DMS153 (cell line): ENCODE measurements around the gene MAP1LC3B.
"Not testable (repeated sequence)": the region's sequence is repeated elsewhere in the genome, so short reads cannot be mapped to it uniquely, and the experiment has no call there.

Experiments
- DNase-seq: peaks from one replicate; lab custom pipeline; 2025; lab: John Stamatoyannopoulos, UW

The MAP1LC3B gene

DNA sequence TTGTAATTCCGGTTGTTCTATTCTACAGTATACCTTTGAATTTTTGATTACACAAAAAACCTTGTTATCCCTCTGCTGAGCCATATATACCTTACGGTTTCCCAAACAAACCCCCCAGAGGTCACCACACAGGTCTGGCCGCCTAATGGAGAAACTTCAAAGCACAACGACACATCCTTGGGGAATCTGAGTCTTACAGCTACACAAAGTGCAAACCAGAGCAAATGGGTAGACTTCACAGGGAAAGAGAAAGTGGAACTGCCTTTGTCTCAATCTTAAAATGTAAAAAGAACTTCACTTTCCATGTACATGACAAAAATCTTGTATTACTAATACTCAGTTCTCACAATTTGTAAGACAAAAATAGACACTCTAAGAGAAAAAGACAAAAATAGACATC lies 11.3 kb upstream of the MAP1LC3B start:
- no peak for DNase-seq

DNA sequence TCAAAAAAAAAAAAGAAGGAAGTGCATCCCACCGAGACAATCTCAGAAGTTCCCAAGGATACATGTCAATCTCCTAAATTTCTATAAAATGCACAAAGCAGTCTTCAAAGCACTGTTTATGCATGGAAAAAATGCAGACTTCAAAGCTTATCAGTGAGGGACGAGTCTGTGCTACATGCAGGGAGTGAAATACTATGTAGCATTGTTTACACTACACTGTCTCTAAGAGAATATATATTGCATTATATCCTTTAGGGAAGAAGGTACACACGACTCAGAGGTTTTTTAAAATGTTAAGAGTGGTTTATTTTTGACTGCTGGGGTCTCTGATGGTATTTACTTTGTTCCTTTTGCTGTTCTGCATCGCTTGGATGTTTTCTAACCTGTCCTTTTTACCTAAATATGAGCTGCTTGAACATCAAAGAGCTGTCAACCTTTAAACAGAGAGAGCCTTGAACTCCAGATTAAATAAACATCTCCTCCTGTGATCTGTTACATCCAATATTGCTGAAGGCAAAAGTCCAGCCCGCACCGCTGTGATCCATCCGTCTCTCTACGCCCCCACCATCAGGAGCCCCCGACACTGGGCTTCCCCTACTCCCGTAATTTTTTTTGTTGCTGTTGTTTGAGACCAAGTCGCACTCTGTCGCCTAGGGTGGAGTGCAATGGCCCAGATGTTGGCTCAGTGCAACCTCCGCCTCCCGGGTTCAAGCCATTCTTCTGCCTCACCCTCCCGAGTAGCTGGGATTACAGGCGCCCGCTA lies 9.9 kb upstream of the MAP1LC3B start:
- DNase-seq, result no peak

GRCh38 chr16:87383505-87384161 lies 8.5 kb upstream of the MAP1LC3B start, which contains the start of gene FBXO31:
TSS of gene FBXO31 (minus strand) at chr16:87383776. CDS start at chr16:87383744, 32 bp downstream.
- peak; percentile 85 for DNase-seq

DNA sequence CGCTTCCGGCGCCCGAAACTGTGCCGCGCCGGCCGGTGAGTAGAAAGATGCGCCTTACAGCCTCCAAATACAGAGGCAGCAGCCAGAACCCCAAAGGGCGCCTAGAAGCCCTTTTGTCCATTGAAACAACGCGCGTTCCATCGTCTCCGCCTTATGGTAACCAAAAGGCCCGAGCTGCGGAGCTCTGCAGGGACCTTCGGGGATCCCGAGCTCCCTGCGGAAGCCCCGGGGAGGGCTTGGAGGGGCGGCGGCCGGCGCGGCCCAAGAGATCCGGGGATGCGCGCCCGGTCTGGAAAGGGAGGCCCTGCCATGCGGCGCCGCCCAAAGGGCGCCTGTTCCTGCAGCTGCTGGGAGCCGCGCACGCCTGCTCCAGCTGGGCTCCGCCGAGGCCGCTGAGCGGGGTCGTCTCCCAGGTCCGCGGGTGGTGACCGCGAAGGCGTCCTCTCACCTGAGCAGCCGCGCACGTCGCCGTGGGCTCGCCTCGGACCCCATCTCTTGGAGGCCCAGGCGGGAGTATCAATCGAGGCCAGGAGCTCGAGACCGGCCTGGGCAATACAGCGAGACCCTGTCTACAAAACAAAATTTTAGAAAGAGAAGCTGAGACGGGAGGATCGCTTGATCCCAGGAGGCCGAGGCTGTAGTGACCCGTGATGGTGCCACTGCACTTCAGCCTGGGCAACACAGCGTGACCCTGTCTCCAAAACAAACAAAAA lies 7.8 kb upstream of the MAP1LC3B start:
- DNase-seq, result peak; percentile 85

DNA sequence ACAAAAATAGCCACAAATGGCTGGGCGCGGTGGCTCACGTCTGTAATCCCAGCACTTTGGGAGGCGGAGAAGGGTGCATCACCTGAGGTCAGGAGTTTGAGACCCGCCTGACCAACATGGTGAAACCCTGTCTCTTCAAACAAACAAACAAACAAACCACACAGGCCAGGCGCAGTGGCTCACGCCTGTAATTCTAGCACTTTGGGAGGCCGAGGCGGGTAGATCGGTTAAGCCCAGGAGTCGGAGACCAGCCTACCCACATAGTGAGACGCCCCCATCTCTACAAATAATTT lies 7.3 kb upstream of the MAP1LC3B start:
- DNase-seq, result not testable (repeated sequence)

DNA sequence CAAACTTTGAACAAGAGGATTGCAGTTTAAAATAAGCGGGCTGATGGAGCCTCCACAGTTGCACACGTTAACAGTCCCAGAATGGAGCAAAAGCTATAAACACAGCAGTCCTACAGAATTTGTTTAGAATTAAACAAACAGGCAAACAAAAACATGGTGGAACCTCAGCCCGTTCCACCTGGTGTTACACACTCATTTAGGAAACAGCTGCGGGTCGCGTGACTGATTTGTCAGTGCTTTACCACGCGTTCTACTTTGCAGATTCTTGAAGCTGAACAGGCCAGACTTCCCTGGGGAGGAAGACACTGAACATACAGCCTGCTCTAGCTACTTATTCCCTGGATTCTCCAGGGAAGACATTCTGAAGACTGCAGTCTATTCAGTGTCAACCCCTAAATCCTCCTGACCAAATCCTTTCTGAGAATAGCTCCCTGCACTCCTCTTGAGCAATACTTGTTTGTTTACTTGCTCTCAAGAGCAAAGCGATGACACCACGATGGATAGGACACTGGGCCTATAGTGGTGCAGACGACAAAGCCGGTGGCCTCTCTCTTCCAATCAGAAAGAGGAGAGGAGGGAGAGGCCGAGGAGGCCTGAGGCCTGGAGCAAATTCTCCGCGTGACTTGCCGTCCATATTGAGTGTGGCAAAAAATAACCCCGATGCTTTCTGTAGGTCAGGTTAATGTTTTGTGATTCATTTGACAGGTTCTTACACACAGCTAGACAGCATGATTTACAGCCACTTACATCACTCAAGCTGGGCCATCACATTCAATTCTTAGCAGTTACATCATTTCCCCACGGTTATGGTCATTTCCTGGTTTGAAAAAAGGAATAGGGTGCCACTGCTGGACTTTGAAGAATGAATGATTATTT lies 4.0 kb upstream of the MAP1LC3B start:
- peak; percentile 100 for DNase-seq

DNA sequence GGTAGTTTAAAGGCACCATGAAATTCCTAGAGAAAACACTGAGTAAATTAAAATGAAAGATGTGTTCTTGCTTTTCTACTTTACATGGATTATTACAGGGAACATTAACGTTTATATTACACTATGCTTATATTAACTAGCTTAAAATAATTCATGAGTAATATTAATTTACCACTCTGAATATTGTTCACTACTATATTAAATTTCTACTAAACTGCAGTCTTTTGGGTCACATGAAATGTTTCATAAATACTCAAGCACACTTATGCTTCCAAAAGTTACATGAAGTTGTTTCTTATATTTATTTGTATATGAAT lies 3.4 kb upstream of the MAP1LC3B start:
- DNase-seq, result no peak

DNA sequence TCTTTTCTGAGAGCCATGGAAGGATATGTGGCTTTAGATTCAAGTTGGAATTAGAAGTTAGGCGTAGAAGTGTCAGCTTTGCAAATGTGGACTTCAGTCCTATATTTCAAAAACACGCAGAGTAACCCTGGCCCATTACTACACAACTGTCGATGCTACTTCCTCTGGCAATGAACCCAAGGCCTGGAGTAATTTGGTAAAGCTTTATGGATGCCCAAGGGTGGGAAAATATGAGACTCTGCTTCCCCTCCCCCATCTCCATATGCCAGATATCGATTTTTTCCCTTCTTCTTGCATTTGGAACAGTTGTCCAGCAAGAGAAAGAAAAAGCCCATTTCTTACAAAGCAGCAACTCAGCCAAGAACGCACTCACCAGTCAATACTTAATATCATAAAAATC lies 2.9 kb upstream of the MAP1LC3B start:
- no peak for DNase-seq

DNA sequence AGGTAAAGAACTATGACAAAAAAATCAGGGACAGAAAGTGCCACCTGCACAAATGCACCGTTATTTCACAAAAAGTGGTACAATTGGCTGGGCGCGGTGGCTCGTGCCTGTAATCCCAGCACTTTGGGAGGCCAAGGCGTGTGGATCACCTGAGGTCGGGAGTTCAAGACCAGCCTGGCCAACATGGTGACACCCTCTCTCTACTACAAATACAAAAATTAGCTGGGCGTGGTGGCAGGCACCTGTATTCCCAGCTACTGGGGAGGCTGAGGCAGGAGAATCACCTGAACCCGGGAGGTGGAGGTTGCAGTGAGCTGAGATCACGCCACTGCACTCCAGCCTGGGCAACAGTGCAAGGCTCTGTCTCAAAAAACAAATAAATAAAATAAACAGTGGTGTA lies 2.2 kb upstream of the MAP1LC3B start:
- not testable (repeated sequence) for DNase-seq

GRCh38 chr16:87390641-87391323 lies 1.4 kb upstream of the MAP1LC3B start:
- no peak for DNase-seq

- DNase-seq, result no peak
Measured at GRCh38 chr16:87391324-87391949, 699 bp upstream of the MAP1LC3B start.

DNA sequence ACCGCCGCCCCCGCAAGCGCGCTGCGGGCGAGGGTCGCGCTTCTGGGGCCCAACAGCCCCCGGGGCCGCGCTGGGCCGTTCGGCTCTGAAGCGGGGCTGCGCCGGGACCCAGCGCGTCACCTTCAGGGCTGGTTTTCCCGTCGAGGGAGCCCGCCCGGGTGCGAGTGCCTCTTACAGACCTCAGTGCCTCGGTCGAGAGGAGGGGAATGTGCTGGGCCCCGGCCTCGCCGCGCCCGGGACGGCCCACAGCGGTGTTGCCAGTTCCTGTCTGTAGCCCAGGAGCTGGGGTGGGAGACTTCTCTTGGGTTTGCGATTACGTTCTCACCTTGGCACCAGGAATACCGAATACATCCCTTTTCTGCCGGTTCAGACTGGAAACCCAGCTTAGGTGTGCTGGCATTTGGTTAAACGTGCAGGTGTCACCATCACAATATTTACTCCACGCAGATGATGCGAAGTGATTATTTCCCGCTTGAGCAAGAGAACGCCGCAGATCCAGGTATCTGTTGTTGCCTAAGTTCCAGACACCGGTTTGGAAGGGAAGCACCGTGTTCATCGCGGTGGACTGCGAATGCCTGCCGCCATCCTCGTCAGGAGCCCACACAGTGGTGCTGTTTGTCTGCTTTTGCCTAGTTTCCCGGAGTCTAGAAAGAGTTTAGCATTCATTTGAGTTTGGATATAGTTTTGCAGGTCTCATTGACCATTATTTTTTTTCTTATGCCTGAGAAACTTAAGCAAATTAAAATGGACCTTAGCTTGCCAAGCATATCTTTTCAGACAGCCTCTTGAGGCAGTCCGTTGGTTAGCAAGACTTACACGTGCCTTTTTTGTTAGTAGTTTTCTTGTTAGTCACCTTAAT lies 914 bp downstream of the MAP1LC3B start:
- DNase-seq, result no peak

DNA sequence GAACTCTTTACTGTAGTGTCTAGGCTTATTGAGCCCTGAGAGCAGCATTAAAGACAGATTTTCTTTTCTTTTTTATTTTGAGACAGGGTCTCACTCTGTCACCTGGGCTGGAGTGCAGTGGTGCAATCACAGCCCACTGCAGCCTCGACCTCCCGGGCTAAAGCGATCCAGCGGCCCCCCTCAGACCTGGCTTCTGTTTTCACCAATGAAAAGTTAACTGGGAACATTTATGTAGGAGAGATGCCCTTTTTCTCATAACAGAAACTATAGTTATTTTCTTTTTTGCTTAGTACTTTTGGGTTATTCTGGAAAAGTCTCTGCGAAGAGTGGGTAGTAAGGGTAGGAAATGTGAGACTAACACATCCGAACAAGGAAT lies 1.5 kb downstream of the MAP1LC3B start:
- no peak for DNase-seq

- DNase-seq, result no peak
Measured at GRCh38 chr16:87395181-87395842, 3.2 kb downstream of the MAP1LC3B start.

DNA sequence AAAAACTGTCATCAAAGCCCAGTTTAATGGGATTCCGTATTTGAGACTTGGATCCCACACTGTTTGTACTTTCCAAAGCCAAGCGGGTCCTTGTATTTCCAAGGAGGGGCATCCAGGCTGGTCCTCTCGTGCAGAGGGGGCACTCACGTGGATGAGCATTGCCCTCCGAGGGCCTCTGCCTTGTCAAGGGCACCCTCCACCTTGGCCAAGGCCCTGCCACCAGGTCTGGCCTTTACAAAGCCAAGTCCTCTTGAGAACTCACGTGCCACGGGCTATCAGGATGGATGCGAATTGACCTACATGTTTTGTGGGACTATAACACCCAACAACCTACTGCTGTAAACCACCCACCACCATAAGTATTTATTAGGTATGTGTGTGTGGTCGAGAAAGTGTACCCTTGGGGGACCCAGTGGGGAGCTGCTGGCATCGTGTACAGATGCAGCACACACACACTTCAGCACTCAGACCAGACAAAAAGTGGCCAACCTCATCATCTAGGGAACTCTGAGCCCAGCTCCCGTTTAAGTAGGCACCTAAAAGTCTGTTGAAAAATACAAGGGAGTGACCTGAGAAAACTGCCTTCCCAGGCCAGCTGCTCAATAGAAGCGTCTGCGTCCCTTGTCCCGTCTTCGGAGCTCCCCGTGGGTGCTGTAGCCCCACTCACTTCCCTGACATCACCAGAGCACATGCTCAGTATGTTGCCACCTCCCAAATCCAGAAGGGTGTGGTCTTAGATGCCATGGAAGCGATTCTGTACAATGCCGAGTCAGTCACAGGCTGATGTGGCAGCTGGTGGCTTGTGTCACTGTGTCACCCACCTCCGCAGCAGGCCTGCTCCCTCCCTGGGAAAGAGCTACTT lies 12.9 kb downstream of the MAP1LC3B start:
- no peak for DNase-seq

- DNase-seq, result no peak
Measured at GRCh38 chr16:87406495-87407088, 14.5 kb downstream of the MAP1LC3B start.

DNA sequence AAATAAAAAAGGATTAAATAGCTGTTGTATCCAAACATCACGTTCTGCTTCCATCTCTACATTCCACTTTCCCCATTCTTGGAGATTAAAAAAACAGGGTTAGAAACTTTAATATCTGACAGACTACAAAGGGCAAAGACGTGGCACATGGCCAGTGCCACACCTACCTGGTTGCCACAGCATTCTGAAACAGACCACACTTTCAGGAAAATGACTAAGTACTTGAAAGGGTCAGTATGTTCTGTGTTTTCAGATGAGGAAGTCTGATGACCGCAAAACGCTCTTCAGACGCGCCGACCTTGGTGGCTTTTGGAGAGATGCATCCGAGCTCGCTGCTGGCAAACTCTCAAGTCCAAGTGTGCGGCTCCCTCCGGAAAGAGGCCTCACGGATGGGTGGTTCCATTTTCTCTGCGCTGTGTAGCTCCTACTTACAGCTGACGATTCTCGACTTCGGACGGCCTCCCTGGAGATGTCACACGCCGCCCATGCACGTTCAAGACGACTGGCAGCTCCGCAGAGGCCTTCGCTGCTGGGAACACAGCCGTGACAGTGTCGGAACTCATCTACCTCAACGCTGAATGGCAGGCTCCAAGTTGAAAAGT lies 15.5 kb downstream of the MAP1LC3B start:
- no peak for DNase-seq

GRCh38 chr16:87409153-87409552 lies 17.0 kb downstream of the MAP1LC3B start:
- DNase-seq, result no peak
